Head of caudate nucleus (tissue), 42 donors: ENCODE measurements around the gene PSMB8.
"Not testable (repeated sequence)": the region's sequence is repeated elsewhere in the genome, so short reads cannot be mapped to it uniquely, and the experiment has no call there.

Experiments used
- DNase-seq, 42 donors: peaks; one replicate each; pipeline versions ENCODE4 v3.0.0 to v3.0.0-alpha.2; 2020 to 2021; ENCODE audit warnings: mixed read lengths in 7 of 42
- intact Hi-C: fragments of 100-400 bp; cut with DNase I; formaldehyde crosslinking; loops from one replicate; pipeline ENCODE4 v1.15.0; 2022

The PSMB8 gene

DNA sequence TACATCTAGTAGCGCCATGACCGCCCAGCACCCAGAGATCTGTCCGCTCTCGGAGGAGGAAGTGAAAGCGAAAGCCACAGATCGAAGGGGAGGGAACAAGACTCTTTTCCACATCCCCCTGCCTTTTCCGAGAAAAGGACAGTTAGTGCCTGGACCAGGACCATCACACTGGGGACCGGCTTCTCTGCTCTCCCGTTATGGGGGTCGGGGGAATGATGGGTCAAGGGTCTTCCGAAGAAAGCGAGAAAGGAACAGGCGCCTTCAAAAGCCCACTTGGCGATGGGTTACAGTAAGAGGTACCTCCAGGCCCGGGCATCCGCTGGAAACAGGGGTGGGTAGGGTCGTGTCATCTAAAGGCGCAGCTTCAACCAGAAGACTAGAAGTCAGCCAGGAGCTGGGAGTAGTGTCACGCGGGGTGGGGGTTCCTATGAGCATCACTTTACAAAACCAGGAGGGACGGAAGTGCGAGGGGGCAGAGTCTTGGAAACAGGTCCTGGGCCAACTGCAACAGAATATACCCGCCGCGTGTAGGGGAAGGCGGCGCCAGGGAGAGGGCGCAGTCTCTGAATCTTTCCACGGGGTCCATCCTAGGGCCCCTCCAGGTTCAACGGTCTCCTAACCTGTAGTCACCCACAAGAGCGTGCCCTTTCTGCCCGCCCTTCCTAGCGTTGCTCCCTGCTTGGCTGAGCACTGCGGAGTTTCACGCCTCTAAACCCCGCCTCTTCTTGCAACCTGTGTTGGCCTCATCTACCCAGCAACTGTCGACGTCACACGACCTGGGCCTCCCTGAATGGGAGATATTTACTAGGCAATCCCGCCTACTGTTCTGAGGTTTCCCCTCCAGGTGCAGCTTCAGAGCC, at the start of gene PSMB8:
Gene PSMB8 (minus strand): TSS at position 69 of the 860 bp plus-strand sequence. CDS start 51 bp downstream, at position 18.
- intact Hi-C loops: loop anchor here (1.0 kb wide), 1 partner anchor 9 kb away; the partner anchor contains the start of gene TAP1
- peak; percentile 86 to 98 (median 95) for DNase-seq

DNA sequence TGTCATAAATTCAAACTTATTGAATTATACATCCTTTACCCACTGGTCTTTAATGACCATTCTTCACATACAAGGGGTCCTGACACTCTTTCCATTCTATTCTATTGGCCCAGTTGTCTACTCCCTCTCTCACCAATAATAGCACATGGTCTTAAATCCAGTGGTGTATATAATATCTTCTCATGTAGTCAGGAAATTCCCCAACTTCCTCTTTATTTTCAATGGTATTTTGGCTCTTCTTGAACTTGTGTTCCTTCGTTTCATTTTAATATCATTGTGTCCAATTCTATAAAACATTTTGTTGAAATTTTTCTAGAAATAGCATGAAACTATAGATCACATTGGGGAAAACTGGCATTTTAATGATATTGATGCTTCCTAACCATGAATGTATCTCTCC, 47.0 kb upstream of the PSMB8 start:
- intact Hi-C loops: no loop called here
- DNase-seq: no peak

- intact Hi-C loops: loop anchor here (5.0 kb wide), 1 partner anchor 98 kb away; no protein-coding TSS in a partner anchor
These were observed 45.7 kb upstream of the PSMB8 start for GRCh38 chr6:32889533-32889932.

GRCh38 chr6:32888576-32888975, 44.7 kb upstream of the PSMB8 start:
- intact Hi-C loops: loop anchor here (5.0 kb wide), 1 partner anchor 99 kb away; no protein-coding TSS in a partner anchor
- DNase-seq: no peak

More at GRCh38 chr6:32889533-32889932, 45.7 kb upstream of the PSMB8 start:
- DNase-seq: no peak

- no peak for DNase-seq
- intact Hi-C loops: loop anchor here (5.0 kb wide), 1 partner anchor 100 kb away; no protein-coding TSS in a partner anchor
These were observed 43.8 kb upstream of the PSMB8 start for GRCh38 chr6:32887616-32888015.

DNA sequence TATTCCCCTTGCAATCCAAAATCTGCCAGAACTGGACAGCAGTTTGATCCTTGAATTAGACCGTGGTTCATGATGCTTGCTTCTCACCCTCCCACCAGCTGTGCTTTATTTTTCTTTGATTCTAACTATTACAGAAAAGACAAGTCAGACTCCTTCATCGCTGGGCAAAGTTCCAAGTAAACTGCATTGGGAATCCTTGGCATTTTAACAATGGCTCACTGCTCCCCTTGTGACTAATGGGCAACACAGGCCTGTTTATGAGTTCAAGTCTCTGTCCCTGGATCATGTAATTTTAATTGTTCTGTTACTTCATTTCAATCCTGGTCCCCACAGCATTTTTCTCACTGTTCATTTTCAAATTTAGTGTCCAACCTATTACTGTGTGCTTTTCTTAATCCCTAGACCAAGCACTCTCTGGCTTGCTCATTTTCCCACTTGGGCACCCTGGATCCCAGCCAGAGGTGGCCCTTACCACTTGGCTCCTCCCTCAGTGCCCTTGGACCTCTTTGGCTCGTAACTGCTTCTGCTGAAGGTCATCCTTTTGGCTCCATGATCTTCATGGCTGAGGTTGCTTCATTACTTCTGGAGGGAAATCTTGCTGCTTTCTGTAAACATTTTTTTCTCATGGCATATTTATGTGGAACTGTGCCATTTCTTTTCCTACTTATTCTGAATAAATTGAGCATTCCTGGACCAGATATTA, 43.0 kb upstream of the PSMB8 start:
- intact Hi-C loops: loop anchor here (5.0 kb wide), 1 partner anchor 100 kb away; no protein-coding TSS in a partner anchor
- DNase-seq: no peak

- intact Hi-C loops: loop anchor here (5.0 kb wide), 1 partner anchor 102 kb away; no protein-coding TSS in a partner anchor
- no peak for DNase-seq
These were observed 41.9 kb upstream of the PSMB8 start for GRCh38 chr6:32885698-32886286.

DNA sequence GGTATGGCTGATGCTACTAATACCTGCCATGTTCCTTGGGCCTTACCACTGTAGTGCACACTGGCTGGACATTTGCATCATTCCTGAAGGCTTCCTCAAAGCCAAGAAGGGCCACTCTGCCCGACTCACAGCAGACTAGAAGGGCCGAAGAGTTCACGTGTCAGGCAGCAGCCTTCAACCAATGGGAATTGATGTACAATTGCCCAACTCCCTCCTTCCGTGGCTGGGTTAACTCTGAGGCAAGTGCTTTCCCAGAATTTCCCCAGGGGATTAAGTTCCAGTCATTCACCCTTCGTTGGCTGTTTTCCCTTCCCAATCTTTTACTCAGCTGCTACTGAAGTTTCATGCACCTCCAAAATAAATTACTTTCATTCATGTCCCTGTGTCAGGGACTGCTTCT, 39.9 kb upstream of the PSMB8 start:
- peak in 7 of 42 donors; percentile 10 to 63 (median 33) for DNase-seq
- intact Hi-C loops: no loop called here

DNA sequence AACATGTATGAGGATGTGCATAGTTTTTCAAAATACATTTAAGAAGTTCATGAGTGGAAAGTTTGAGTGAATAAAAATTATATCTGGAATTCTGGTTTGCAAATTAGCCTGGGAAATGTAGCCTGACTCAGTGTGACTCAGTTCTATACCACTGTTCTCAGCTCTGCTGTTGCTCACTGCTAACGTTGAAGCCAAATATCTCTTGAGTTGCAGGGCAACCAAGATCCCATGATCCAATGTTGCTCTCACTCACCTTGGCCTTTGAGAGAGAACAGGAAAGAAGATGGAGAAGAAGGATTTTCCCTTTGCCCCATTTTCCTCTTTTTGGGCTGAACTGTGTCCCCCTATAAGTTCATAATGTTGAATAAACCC, 39.0 kb upstream of the PSMB8 start:
- DNase-seq: no peak
- intact Hi-C loops: no loop called here

DNA sequence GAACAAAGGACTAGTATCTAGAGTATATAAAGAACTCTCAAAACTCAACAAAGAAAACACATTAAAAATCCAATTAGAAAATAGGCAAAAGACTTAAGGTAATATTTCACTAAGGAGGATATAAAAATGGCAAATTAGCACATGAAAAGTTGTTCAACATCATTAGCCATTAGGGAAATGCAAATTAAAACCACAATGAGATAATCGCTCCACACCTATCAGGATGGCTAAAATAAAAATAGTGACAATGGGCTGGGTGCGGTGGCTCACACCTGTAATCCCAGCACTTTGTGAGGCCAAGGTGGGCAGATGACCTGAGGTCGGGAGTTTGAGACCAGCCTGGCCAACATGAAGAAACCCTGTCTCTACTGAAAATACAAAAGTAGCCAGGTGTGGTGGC, 37.1 kb upstream of the PSMB8 start:
- DNase-seq, intact Hi-C loops: not testable (repeated sequence)

DNA sequence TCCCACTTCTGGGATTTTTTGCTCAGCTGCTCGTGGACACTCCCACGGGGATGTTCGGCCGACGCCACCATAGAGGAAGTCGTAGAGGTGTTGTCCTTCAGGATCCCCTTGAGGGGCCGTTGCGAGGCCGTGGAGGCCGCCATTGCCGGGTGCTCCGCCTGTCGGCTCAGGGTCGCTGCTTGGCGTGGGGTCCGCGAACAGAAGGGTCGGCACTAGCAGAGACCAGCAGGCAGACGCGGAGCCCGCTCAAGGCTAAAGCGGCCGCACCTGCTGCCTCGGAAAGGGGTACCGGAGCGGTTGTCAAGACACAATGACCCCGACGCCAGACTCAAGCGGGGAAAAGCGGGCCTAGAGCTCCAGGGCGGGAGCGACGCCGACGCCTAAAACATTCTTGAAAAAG, 35.8 kb upstream of the PSMB8 start:
- intact Hi-C loops: no loop called here
- no peak for DNase-seq

DNA sequence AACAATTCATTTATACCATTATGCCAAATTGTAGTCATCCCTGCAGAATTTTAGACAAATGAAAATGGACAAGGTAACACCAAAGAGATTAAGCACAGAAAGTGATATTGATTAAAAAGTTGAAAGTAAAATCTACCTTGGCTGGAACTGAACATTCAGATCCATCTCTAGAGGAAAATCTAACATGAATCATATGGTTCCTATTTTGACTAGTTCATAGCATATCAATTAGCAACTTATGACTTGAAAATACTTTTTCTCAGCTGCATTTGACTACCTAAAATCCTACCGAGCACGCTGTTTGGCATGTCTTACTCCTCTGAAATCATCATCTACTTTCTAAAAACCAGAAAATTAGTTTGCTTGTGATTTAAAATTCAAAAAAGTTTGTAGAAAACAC, 32.8 kb upstream of the PSMB8 start:
- intact Hi-C loops: no loop called here
- DNase-seq: no peak

GRCh38 chr6:32873947-32874346, 30.1 kb upstream of the PSMB8 start:
- intact Hi-C loops, DNase-seq: not testable (repeated sequence)

- peak; percentile 53 to 95 (median 84) for DNase-seq
- intact Hi-C loops: no loop called here
These were observed 24.5 kb upstream of the PSMB8 start for GRCh38 chr6:32868257-32868788.

GRCh38 chr6:32867554-32868256, 23.9 kb upstream of the PSMB8 start:
- no peak for DNase-seq
- intact Hi-C loops: no loop called here

DNA sequence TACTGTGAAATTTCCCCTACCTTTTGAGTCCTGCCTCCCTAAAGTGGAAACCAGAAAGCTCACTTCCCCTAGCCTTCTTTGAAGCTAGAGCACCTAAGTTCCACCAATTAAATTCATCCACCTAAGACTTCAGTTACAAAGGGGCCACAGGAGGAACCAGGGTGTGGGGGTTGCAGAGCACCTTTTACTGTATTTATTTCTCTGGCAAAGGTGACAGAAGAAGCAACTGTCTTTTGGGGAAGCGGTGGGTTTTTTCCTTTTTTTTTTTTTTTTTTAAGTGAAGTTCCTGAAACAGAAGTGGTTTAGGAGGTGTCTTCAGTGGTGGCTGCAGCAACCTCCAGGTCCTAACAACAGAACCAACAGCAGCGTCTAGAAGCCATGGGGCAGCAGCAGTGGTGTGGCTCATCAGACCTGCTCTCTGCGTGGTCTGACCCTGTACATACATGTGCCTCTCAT, 23.2 kb upstream of the PSMB8 start:
- DNase-seq: no peak
- intact Hi-C loops: no loop called here

DNA sequence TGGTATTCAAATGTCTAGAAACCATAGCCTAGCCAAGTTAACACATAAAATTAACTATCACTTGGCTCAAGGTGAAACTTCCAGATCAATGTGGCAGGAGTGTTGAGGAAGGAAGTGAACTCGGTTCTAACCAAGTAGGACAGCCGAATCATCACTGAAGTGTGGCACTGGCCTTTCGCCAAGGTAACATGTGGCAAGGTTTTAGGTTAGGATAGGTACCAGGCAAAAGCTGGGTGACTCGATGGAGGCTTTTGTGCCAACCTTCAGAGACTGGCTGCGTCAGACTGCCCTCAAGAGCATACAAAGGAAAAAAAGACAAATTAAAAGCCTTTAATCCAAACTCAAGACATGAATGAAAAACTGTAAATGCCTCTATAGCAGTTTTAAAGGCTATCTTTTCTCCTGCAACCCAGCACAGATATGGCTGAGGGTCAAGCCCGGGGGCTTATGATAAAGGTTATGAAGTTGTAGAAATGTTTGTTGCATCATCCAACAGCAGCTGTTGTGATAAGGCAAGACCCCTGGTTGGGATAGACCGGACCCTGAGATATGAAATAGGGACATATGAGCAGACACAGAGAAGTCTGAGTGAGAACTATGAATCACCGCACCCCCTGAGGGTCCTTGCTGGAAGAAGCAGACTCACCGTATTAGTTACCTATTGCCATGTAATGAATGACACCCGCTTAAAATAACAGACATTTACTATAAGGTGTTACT, 22.0 kb upstream of the PSMB8 start:
- no peak for DNase-seq
- intact Hi-C loops: no loop called here

GRCh38 chr6:32862725-32863124, 18.9 kb upstream of the PSMB8 start:
- intact Hi-C loops: no loop called here
- DNase-seq: no peak
